ENCODE measurements around the gene ADAMTSL3.

The ADAMTSL3 gene

DNA sequence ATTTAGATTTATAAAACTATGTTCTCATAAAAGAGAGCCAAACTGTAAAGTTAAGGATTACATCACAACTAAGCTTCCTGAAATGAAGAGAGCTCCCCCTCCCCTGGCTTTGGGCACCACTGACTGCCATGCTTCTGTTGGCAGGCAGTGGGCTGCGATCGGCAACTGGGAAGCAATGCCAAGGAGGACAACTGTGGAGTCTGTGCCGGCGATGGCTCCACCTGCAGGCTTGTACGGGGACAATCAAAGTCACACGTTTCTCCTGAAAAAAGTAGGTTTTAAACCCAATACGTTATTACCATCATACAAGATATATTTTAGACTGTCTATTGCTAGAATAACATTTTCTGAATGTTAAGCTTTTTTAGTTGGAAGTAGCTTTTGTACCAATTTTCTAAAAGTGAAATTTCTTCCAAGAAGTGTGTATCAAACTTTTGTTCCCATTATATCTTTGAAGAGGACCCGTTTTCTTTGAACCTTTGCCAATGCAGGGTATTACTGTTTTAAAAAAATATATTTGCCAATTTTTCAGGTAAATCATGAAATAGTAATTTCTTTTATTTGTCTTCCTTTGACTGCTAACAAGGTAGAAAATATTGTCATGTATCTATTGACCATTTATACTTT is 184.1 kb downstream of the ADAMTSL3 start:
- DNase-seq (ENCODE audit: low read depth in 2 of 2): no peak

GRCh38 chr15:83838763-83839162 is 184.8 kb downstream of the ADAMTSL3 start:
- DNase-seq (ENCODE audit: low read depth in 2 of 2): no peak

DNA sequence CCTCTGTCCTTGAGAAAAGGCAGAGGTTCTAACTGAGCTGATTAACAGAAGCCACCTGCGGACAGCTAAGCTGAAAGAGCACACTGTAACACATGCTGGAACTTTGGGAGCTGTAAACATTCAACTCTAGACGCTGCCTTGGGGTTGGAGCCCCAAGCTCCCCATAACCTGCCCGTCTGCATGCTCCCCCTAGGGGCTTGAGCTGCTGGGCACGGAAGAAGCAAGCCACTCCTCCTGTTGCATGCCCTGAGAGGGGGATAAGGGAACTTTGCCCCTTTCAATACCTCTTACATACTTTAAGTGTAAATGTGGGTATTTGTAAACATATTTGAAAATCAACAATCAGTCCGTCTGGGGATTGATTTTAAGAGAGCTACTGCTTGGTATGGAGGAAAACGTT is 188.4 kb downstream of the ADAMTSL3 start:
- DNase-seq (ENCODE audit: low read depth in 2 of 2): no peak

DNA sequence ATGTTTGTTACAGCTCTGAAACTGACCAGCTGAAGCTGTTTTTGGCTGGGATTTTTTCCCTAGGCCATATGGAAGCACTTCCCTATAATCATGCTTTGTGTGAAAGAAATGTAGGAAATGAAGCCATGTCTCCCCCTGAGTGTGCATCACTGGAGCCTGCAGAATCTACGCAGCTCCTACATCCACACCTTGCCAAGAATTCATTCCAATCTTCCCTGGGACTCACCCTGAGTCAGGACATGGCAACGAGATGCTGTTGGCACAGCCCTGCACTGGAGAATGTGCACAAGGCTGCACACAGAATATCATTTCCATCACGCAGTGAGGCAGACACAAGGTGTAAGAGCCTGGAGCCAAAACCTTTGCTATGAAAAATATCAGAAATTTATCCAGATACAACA is 189.5 kb downstream of the ADAMTSL3 start:
- no peak for DNase-seq (ENCODE audit: low read depth in 2 of 2)

- no peak for DNase-seq (ENCODE audit: low read depth in 2 of 2)
Observed at GRCh38 chr15:83844742-83845141, 190.8 kb downstream of the ADAMTSL3 start.

- DNase-seq (ENCODE audit: low read depth in 2 of 2): no peak
Observed at GRCh38 chr15:83845230-83845629, 191.3 kb downstream of the ADAMTSL3 start.

- DNase-seq (ENCODE audit: low read depth in 2 of 2): no peak
Observed at GRCh38 chr15:83846847-83847246, 192.9 kb downstream of the ADAMTSL3 start.

DNA sequence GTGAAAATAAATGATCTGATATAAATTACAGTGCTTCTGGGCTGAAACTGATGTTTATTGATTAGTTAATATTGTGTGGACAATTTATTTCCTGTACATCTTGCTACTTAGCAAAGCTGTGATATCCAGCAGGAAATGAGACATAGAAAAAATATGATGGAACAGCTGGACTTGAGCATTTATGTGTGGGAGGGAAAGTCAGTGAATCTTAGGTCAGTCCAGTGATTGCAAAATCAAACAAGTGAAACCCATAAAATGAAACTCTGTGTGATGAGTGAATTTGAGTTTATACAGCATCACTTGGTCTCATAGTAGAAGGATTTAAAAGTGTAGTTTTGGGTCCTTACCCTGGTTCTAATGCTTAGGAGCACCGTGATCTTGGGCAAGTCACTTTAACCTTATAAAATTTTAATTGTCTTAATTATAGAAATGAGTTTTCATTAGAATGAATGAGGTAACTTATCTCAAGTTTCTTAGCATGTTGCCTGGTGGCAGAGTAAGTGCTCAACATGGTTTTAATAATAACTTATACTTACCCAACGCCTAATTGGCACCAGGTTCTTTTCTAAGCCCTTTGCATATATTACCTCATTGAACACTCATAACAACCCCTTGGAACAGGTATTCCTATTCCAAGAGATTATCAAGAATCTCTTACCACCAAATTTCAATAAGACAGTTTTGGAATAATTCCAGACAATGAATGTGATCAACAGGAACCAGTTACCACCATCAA is 194.6 kb downstream of the ADAMTSL3 start:
- no peak for DNase-seq (ENCODE audit: low read depth in 2 of 2)

- no peak for DNase-seq (ENCODE audit: low read depth in 2 of 2)
Observed at GRCh38 chr15:83850015-83850414, 196.1 kb downstream of the ADAMTSL3 start.

- no peak for DNase-seq (ENCODE audit: low read depth in 2 of 2)
Observed at GRCh38 chr15:83850501-83851245, 196.8 kb downstream of the ADAMTSL3 start.

- no peak for DNase-seq (ENCODE audit: low read depth in 2 of 2)
Observed at GRCh38 chr15:83853232-83853631, 199.3 kb downstream of the ADAMTSL3 start.

DNA sequence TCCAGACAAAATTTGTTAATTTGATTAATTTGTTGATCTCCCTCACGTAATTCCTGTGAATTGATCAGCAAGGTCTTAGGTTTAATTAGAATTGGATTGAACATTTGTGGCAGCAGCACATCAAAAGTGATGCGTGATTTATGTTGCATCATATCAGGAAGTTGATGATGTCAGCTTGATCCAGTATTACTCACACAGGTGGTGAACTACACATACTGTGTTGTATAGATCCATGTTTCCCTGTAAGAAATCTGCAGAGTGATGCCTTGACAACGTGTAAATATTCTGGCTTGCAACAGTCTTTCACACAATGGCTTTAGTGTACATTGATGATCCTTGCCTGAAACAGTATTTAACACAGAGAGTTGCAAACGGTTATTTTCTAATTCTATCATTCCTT is 200.4 kb downstream of the ADAMTSL3 start:
- no peak for DNase-seq (ENCODE audit: low read depth in 2 of 2)

GRCh38 chr15:83854950-83855707 is 201.2 kb downstream of the ADAMTSL3 start:
- no peak for DNase-seq (ENCODE audit: low read depth in 2 of 2)

DNA sequence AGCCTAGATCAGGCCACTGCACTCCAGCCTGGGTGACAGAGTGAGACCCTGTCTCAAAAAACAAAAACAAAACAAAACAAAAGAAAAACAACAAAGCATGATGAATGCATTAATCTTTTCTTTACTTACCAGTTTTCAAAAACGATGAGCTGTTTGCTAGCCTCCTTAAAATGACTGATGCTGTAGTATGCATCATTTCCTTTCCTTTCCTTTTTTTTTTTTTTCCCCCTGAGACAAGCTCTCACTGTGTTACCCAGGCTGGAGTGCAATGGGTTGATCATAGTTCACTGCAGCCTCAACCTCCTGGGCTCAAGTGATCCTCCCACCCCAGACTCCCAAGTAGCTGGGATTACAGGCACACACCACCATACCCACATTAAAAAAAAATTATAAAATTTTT is 202.0 kb downstream of the ADAMTSL3 start:
- no peak for DNase-seq (ENCODE audit: low read depth in 2 of 2)

GRCh38 chr15:83858820-83859505 is 205.0 kb downstream of the ADAMTSL3 start:
- DNase-seq (ENCODE audit: low read depth in 2 of 2): no peak

GRCh38 chr15:83866692-83867091 is 212.8 kb downstream of the ADAMTSL3 start:
- DNase-seq (ENCODE audit: low read depth in 2 of 2): no peak

GRCh38 chr15:83869341-83869740 is 215.4 kb downstream of the ADAMTSL3 start:
- no peak for DNase-seq (ENCODE audit: low read depth in 2 of 2)

DNA sequence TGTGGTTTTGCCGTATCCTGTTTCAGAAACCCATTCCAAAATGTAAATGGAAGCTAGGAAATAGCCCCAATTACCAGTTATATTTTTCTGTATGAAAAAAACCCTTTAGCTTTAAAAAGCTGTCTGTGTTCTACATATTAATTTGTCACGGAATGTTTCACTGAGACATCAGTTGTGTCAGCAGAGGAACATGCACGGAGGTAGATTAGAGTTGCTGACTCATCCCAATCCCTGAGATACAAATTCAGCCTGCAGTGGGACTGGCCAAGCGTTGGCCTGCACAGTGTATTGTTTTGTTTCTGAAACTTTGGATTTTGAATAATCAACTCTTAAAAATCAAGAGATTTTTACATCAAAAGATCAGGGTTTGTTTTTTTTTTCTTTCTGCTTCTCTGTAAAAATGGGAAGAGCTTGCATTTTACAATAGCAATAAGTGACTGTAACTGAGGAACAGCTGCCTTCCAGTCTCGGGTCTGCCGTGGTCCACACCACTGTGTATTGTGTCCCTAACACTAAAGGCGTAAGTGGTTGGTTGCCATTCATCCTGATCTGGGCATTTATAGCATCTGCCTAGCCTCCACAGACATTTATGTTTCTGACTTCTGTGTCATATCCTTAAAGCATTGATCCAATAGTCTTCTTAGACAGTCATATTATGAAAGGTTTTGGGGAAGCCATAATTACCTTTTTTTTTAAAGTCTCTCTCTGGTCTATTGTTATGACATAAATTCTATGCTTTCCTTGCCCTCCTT is 218.1 kb downstream of the ADAMTSL3 start:
- DNase-seq (ENCODE audit: low read depth in 2 of 2): no peak

GRCh38 chr15:83873966-83874365 is 220.0 kb downstream of the ADAMTSL3 start:
- DNase-seq (ENCODE audit: low read depth in 2 of 2): no peak

DNA sequence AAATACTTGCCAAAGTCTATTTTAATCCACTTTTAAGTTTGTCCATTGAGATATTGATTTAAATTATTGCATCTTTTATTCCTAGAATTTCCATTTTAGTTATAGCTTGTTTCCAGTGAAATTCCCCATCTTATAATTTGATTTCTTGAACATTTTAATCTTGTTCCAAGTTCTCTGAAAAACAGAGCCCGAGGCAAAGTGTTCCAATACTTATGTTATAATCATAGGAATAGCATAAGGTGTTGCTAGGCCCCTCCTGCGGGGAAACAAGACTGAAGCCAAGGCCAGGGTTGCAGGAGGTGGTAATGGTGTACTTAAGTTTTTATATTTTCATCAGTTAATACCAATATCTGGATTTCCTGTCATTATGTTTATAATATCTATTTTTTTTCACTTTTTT is 226.6 kb downstream of the ADAMTSL3 start:
- DNase-seq (ENCODE audit: low read depth in 2 of 2): no peak

- no peak for DNase-seq (ENCODE audit: low read depth in 2 of 2)
Observed at GRCh38 chr15:83881156-83881555, 227.2 kb downstream of the ADAMTSL3 start.
